ENCODE measurements around the gene GP1BA. TPM values are rescaled to one million over a fixed set of nuclear protein-coding genes. Genes with fewer than 3 reads are reported as not detected.

GP1BA gene
- total and polyA plus RNA-seq, 2 of the 8 experiments (the other 6 are each of a cell fraction or from before 2014, with no cell fraction given): not detected

GRCh38 chr17:4971826-4972225 lies 39.7 kb downstream of the GP1BA start:
- Histone ChIP-seq H3K79me1 (ENCODE audit: low read depth, low read length) (0 out of 2 replicates have a peak, but pooled peaks cover 3% of the 10 kb centered on the region), H3K9me3 (ENCODE audit: insufficient read depth in 2 of 2, low read depth in 1 of 2, low read length in 1 of 2) (no peaks in the 10 kb centered on the region), H3K4me3 (ENCODE audit: extremely low read depth in 1 of 4, insufficient read depth in 2 of 4, low read depth in 3 of 4, low read length in 4 of 4) (no peak overlapping the region), H3K56ac (replicated peaks; ENCODE audit: insufficient read length, low read depth, low read length) (no peak overlapping the region), H3K23me2 (ENCODE audit: low read depth, low read length) (peaks cover 14% of the 10 kb centered on the region; the same call in 1 of the 2 replicates), H4K8ac (ENCODE audit: extremely low read depth, insufficient read depth, low read length) (no peak overlapping the region), H2BK15ac (ENCODE audit: low read length) (no peak overlapping the region), H2BK12ac (ENCODE audit: low read depth, low read length) (no peak overlapping the region), H2AK5ac (ENCODE audit: low read depth, low read length) (no peak overlapping the region), H3K79me2 (ENCODE audit: control insufficient read depth in 1 of 2, insufficient read depth in 2 of 2, low read length in 2 of 2) (peaks cover 0 to 12% of the 10 kb centered on the region in 2 experiments; a peak in 1 of 4 replicates), H4K20me1 (replicated peaks in 1 of 2; ENCODE audit: control insufficient read depth in 1 of 2, insufficient read depth in 2 of 2, low read length in 2 of 2) (peaks cover 2 to 11% of the 10 kb centered on the region in 2 experiments), H3K9ac (replicated peaks in 1 of 4; ENCODE audit: extremely low read depth in 1 of 4, low read depth in 3 of 4, low read length in 3 of 4) (no peak overlapping the region), H3K4me2 (ENCODE audit: insufficient read depth in 1 of 2, low read depth in 2 of 2, low read length in 2 of 2) (no peak overlapping the region), H2BK5ac (ENCODE audit: low read depth, low read length) (no peak overlapping the region), H3K23ac (ENCODE audit: insufficient read length) (no peak overlapping the region), H3K4ac (replicated peaks; ENCODE audit: insufficient read length, low read depth, low read length) (no peak overlapping the region), H3K18ac (ENCODE audit: extremely low read depth, low read length) (no peak overlapping the region), H3K14ac (ENCODE audit: insufficient read length) (no peak overlapping the region), H2BK120ac (replicated peaks; ENCODE audit: low read depth, low read length) (no peak overlapping the region), H3K27me3 (replicated peaks in 1 of 4; ENCODE audit: control insufficient read depth in 3 of 4, extremely low read depth in 1 of 4, insufficient read depth in 3 of 4, low read length in 3 of 4) (peaks cover 0 to 34% (median 20%) of the 10 kb centered on the region in 4 experiments; a peak in 6 of 7 replicates), H3K4me1 (replicated peaks in 1 of 4; ENCODE audit: control insufficient read depth in 3 of 4, insufficient read depth in 4 of 4, low read length in 3 of 4) (peaks cover 0 to 14% (median 6%) of the 10 kb centered on the region in 4 experiments; a peak in 5 of 7 replicates), H3K36me3 (ENCODE audit: control insufficient read depth in 2 of 4, insufficient read depth in 4 of 4, low read length in 3 of 4) (peaks cover 0 to 11% (median 0%) of the 10 kb centered on the region in 4 experiments; a peak in 1 of 8 replicates), H2BK20ac (ENCODE audit: low read length) (no peak overlapping the region), H4K5ac (ENCODE audit: insufficient read length, low read depth, low read length) (no peak overlapping the region), H3K27ac (ENCODE audit: low read depth, low read length) (no peak overlapping the region), H2AFZ (ENCODE audit: low read length) (no peak overlapping the region), H4K91ac (replicated peaks; ENCODE audit: insufficient read length, low read length) (no peak overlapping the region)
- FAIRE-seq (no peak), DNase-seq (ENCODE audit: low read depth in 1 of 2, low spot score in 2 of 2) (no peak)
- TF ChIP-seq EZH2 (IDR thresholded peaks at IDR 0.05; ENCODE audit: low read depth, low read length, severe bottlenecking) (no peak), GABPA (IDR thresholded peaks at IDR 0.05; ENCODE audit: borderline replicate concordance, insufficient read depth, low read length) (no peak), E2F6 (IDR thresholded peaks at IDR 0.05) (no peak)
- WGBS, 2 experiments (ENCODE audit: extremely low coverage in 1 of 2, insufficient coverage in 1 of 2, insufficient read length in 1 of 2, insufficient replicate concordance in 2 of 2, low coverage in 1 of 2, low lambda C conversion rate in 2 of 2, missing lambda C conversion rate in 1 of 2): 87% methylated on average over 6 of the region's 6 CpGs; no CpG with 5 or more reads in 1 of the 2 experiments
- ChIA-PET CTCF (ENCODE audit: partially characterized antibody) (interaction anchor here (0.7 to 6.2 kb wide), 10 partner anchors 9 to 67 kb away, joined by 3 to 31 read pairs (median 4); partner anchors contain the start of genes CAMTA2 and GP1BA), POLR2A (ENCODE audit: partially characterized antibody) (interaction anchor here (1.0 to 32.4 kb wide), 6 partner anchors 9 to 253 kb away, joined by 3 to 987 read pairs (median 7); partner anchors contain the start of genes CAMTA2, ENO3, INCA1 and KIF1C)
